ENCODE results near the gene FRMD4A. TPM values are rescaled to one million over a fixed set of nuclear protein-coding genes. Genes with fewer than 3 reads are reported as not detected.

FRMD4A gene
- total RNA-seq, 4 donors from 2014 or later, result 4.0 to 12.7 (median 5.6) TPM

DNA sequence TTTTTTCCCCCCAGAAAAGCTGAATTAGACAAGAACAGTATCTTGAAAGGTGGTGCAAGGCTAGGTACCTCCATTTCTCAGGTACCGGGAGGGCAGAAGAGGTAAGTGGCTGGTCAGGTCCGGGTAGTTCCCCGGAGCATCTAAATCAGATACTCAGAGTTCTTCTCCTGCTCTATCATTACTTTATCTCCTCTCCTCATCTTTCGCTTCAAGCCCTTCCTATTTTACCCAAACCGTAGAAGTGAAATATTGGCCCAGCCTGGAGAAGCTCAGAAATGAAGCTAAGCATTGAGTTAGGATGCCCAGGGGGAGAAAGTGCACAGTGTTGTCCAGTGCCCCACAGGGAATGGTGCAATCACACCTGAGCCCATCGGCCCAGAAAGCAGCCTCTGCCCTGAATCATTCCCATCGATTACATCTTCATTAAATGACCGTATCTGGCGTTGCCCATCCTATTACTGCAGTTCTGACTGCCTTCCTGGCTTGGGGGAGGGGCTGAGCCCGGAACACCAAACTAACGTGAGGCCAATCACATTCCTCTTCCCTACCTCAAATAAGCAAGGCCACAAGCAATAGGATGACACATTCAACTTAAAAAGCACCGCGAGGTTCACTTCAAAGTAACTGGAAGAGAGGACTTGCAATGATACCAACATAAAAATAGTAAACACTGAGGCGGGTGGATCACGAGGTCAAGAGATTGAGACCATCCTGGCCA, 627.5 kb downstream of the FRMD4A start:
- Histone ChIP-seq H3K27ac (no peak overlapping the region), H3K9me3 (no peaks in the 10 kb centered on the region), H3K27me3 (no peaks in the 10 kb centered on the region), H3K4me3 (no peak overlapping the region), H3K4me1 (peaks cover 4 to 28% (median 13%) of the 10 kb centered on the region in 4 donors), H3K36me3 (no peaks in the 10 kb centered on the region)
- TF ChIP-seq POLR2AphosphoS5 (IDR thresholded peaks at IDR 0.05), result no peak
- TF ChIP-seq EP300 (IDR thresholded peaks at IDR 0.05; ENCODE audit: low read depth), result no peak
- TF ChIP-seq POLR2A (IDR thresholded peaks at IDR 0.05), result no peak
- TF ChIP-seq, protein P1, sequence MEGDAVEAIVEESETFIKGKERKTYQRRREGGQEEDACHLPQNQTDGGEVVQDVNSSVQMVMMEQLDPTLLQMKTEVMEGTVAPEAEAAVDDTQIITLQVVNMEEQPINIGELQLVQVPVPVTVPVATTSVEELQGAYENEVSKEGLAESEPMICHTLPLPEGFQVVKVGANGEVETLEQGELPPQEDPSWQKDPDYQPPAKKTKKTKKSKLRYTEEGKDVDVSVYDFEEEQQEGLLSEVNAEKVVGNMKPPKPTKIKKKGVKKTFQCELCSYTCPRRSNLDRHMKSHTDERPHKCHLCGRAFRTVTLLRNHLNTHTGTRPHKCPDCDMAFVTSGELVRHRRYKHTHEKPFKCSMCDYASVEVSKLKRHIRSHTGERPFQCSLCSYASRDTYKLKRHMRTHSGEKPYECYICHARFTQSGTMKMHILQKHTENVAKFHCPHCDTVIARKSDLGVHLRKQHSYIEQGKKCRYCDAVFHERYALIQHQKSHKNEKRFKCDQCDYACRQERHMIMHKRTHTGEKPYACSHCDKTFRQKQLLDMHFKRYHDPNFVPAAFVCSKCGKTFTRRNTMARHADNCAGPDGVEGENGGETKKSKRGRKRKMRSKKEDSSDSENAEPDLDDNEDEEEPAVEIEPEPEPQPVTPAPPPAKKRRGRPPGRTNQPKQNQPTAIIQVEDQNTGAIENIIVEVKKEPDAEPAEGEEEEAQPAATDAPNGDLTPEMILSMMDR (IDR thresholded peaks at IDR 0.05), result no peak
- WGBS, 2 donors (ENCODE audit: low coverage in 1 of 2), result 85 to 89% methylated on average over 3 to 15 of the region's 15 CpGs
- in situ Hi-C loops (cut with MboI; ENCODE audit: low pct_ligation_motif_present in 1 of 4, low pct_unique_long_range_greater_than_20kb in 1 of 4, low sequenced_read_pairs in 3 of 4) (no loop called here), intact Hi-C loops (cut with DNase I; ENCODE audit: low total_unique reads) (no loop called here)
- no peak for DNase-seq

DNA sequence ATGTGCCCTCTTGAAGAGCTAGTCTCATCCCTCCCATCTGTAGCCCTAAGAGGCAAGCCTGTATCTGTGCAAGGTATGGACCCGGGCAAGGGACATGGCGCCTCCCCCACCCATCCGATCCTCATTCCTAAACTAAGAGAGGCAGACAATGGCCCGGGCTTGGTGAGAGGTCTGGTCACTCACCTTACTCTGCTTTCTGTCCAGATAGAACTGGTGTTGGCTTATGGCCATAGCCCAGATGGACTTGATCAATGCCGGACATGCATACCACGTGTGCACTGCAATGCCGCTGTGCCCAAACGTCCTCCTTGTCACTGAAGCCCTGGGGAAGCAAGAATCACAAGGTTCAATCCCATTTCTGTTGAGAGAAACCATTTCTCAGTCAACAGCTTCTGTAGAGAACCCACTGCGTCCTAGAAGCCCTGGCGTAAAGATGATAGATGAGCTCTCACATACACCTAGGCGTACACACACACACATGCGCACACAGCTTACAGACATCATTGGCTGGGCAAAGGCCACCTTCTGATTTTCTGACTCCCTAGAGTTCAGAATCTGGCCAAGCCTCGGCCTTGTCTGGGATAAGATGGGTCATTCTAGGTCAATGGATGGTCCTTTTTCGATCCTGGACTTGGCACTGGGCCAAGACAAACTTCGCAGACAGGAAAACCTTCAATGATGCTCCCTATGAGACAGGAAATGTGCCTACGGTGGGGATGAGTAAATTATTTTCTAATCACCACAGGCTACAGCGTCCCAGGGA, 629.4 kb downstream of the FRMD4A start:
- Histone ChIP-seq H3K4me3 (no peak overlapping the region), H3K36me3 (no peaks in the 10 kb centered on the region), H3K9me3 (no peaks in the 10 kb centered on the region), H3K4me1 (peaks cover 0 to 15% (median 5%) of the 10 kb centered on the region in 4 donors), H3K27ac (no peak overlapping the region), H3K27me3 (no peaks in the 10 kb centered on the region)
- 85% methylated on average over 17 of the region's 17 CpGs; no CpG with 5 or more reads in 1 of the 2 donors for WGBS, 2 donors (ENCODE audit: low coverage in 1 of 2)
- intact Hi-C loops (cut with DNase I; ENCODE audit: low total_unique reads) (no loop called here), in situ Hi-C loops (cut with MboI; ENCODE audit: low pct_ligation_motif_present in 1 of 4, low pct_unique_long_range_greater_than_20kb in 1 of 4, low sequenced_read_pairs in 3 of 4) (no loop called here)
- no peak for DNase-seq
- TF ChIP-seq EP300 (IDR thresholded peaks at IDR 0.05; ENCODE audit: low read depth) (no peak), POLR2AphosphoS5 (IDR thresholded peaks at IDR 0.05) (no peak), POLR2A (IDR thresholded peaks at IDR 0.05) (no peak)
- TF ChIP-seq, protein P1 (IDR thresholded peaks at IDR 0.05), result no peak

DNA sequence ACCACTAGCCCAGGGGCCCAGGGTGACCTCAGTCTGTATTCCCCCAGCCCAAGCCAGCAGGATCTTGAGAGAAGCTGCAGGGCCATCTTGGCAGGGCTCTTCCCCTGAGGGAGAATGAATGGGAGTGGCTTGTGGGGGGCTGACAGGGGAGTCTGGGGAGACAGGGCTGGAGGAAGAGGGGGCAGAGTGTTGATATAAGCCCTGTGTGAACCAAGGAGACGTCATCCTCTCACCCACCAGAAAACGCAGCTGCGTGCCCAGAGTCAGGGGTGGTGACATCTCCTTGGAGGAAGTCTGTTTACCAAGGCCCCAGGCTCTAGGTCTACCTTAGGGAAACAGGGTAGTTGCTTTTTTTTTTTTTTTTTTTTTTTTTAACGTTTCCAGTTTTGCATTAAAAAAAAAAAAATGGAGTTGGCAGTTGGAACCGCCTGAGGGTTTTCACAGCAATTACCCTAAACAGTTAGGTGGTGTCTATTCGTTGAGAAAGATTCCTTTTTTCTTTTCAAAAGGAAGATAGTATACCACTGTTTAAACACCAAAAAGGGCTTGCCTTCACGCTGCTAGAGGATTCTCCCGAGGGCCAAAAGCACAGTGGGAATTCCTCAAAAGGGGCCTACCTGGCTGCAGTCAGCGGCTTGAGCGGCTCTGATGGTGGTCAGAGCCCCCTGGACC, 630.1 kb downstream of the FRMD4A start:
- no peak for TF ChIP-seq EP300 (IDR thresholded peaks at IDR 0.05; ENCODE audit: low read depth)
- TF ChIP-seq, protein P1 (IDR thresholded peaks at IDR 0.05), result no peak
- TF ChIP-seq POLR2A (IDR thresholded peaks at IDR 0.05), result no peak
- TF ChIP-seq POLR2AphosphoS5 (IDR thresholded peaks at IDR 0.05), result no peak
- peaks cover 0 to 9% (median 2%) of the 10 kb centered on the region in 4 donors for H3K4me1 ChIP-seq
- H3K27me3 ChIP-seq, result no peaks in the 10 kb centered on the region
- WGBS, 2 donors (ENCODE audit: low coverage in 1 of 2), result 73 to 79% methylated on average over 7 to 10 of the region's 10 CpGs
- intact Hi-C loops (cut with DNase I; ENCODE audit: low total_unique reads) (no loop called here), in situ Hi-C loops (cut with MboI; ENCODE audit: low pct_ligation_motif_present in 1 of 4, low pct_unique_long_range_greater_than_20kb in 1 of 4, low sequenced_read_pairs in 3 of 4) (no loop called here)
- H3K4me3 ChIP-seq, result no peak overlapping the region
- DNase-seq, result no peak
- H3K36me3 ChIP-seq, result no peaks in the 10 kb centered on the region
- no peak overlapping the region for H3K27ac ChIP-seq
- H3K9me3 ChIP-seq, result no peaks in the 10 kb centered on the region

DNA sequence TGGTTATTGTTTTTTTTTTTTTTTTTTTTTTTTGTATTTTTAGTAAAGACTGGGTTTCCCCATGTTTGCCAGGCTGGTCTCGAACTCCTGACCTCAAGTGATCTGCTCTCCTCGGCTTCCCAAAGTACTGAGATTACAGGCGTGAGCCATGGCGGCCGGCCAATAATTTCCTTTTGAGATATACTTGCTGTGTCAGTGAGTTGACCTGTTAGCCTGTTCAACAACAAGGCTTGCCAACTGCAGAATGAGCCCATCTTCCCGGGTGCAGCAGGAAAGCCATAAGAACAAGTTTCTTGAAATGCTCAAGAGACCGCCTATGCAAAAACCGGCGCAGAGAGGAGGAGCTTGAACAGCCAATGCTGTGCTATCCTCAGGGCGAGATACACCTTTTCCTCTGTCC, 631.5 kb downstream of the FRMD4A start:
- TF ChIP-seq, protein P1 (IDR thresholded peaks at IDR 0.05), result no peak
- TF ChIP-seq POLR2AphosphoS5 (IDR thresholded peaks at IDR 0.05) (no peak), EP300 (IDR thresholded peaks at IDR 0.05; ENCODE audit: low read depth) (no peak), POLR2A (IDR thresholded peaks at IDR 0.05) (no peak)
- no peak for DNase-seq
- H3K27me3 ChIP-seq, result no peaks in the 10 kb centered on the region
- intact Hi-C loops (cut with DNase I; ENCODE audit: low total_unique reads) (no loop called here), in situ Hi-C loops (cut with MboI; ENCODE audit: low pct_ligation_motif_present in 1 of 4, low pct_unique_long_range_greater_than_20kb in 1 of 4, low sequenced_read_pairs in 3 of 4) (no loop called here)
- H3K27ac ChIP-seq, result no peak overlapping the region
- 75% methylated on average over 10 of the region's 10 CpGs; no CpG with 5 or more reads in 1 of the 2 donors for WGBS, 2 donors (ENCODE audit: low coverage in 1 of 2)
- no peaks in the 10 kb centered on the region for H3K36me3 ChIP-seq
- no peaks in the 10 kb centered on the region for H3K9me3 ChIP-seq
- no peak overlapping the region for H3K4me3 ChIP-seq
- peaks cover 0 to 2% (median 0%) of the 10 kb centered on the region in 4 donors for H3K4me1 ChIP-seq
